MCF 10A (cell line): Measurements from ENCODE around the gene PCDH15. TPM values are rescaled to one million over a fixed set of nuclear protein-coding genes. Genes with fewer than 3 reads are reported as not detected.
"Not testable (repeated sequence)": the region's sequence is repeated elsewhere in the genome, so short reads cannot be mapped to it uniquely, and the experiment has no call there.

Experiments used
- BruUV-seq: library from RNA; stranded (reverse); fragments of 400-500 nt; replicated peaks from 2 replicates; lab custom pipeline; 2021; lab: Mats Ljungman, UMichigan
- CTCF ChIA-PET: fragments of 300-600 bp; sonication (Branson Sonifier 250); formaldehyde crosslinking; extraction: SDS; loops from one replicate; lab custom pipeline; 2021; ENCODE audit warnings: antibody characterized with exemption, inconsistent platforms; lab: Yijun Ruan, JAX
- POLR2A ChIA-PET: fragments of 300-600, 350-650 bp; sonication (Branson Sonifier 250); formaldehyde crosslinking; extraction: SDS; loops from one replicate; lab custom pipeline; 2020; ENCODE audit warnings: antibody characterized with exemption, inconsistent platforms; lab: Yijun Ruan, JAX
- DNase-seq: peaks from one replicate; pipeline ENCODE4 v3.0.0-alpha.2; 2018; ENCODE audit not compliant: unreplicated experiment
- H3K27ac Mint-ChIP-seq: one replicate; pipeline ENCODE4 v1.8.0; 2022; ENCODE audit warnings: mild to moderate bottlenecking, low read depth, mixed read lengths; ENCODE audit not compliant: unreplicated experiment
- H3K27me3 Mint-ChIP-seq: one replicate; pipeline ENCODE4 v1.8.0; 2022; ENCODE audit warnings: mixed read lengths; ENCODE audit not compliant: insufficient read depth, unreplicated experiment
- H3K36me3 Mint-ChIP-seq: one replicate; pipeline ENCODE4 v1.8.0; 2022; ENCODE audit warnings: mild to moderate bottlenecking, moderate library complexity, mixed read lengths; ENCODE audit not compliant: insufficient read depth, unreplicated experiment
- H3K4me1 Mint-ChIP-seq: one replicate; pipeline ENCODE4 v1.8.0; 2022; ENCODE audit warnings: mixed read lengths; ENCODE audit not compliant: insufficient read depth, unreplicated experiment
- H3K4me3 Mint-ChIP-seq: one replicate; pipeline ENCODE4 v1.8.0; 2022; ENCODE audit warnings: mild to moderate bottlenecking, moderate library complexity, mixed read lengths; ENCODE audit not compliant: unreplicated experiment
- H3K9me3 Mint-ChIP-seq: one replicate; pipeline ENCODE4 v1.8.0; 2022; ENCODE audit warnings: mixed read lengths; ENCODE audit not compliant: unreplicated experiment
- intact Hi-C: fragments of 100-400 bp; cut with micrococcal nuclease; formaldehyde crosslinking; loops from 2 replicates; pipeline ENCODE4 v1.14.1; 2022
- total RNA-seq: library from RNA; stranded (reverse); gene quantifications from 2 replicates; pipeline ENCODE4 v1.2.3, GENCODE V29; 2022
- TF ChIP-seq, protein P1 (sequence below): fragments of 200-600 bp; IDR thresholded peaks from one replicate; pipeline ENCODE4 v1.8.0; 2022; ENCODE audit warnings: antibody characterized with exemption, mild to moderate bottlenecking; ENCODE audit not compliant: unreplicated experiment

The PCDH15 gene
- total RNA-seq, 1 experiment from 2014 or later: not detected

GRCh38 chr10:54531296-54531695 is 269.7 kb downstream of the PCDH15 start:
- Mint-ChIP-seq H3K4me3 (no peak overlapping the region), H3K36me3 (no peaks in the 10 kb centered on the region), H3K4me1 (no peaks in the 10 kb centered on the region), H3K27me3 (peaks cover 13% of the 10 kb centered on the region), H3K27ac (no peak overlapping the region), H3K9me3 (no peaks in the 10 kb centered on the region)
- intact Hi-C loops: no loop called here
- CTCF ChIA-PET: no interaction called here
- DNase-seq: no peak
- POLR2A ChIA-PET: no interaction called here
- TF ChIP-seq, protein P1, sequence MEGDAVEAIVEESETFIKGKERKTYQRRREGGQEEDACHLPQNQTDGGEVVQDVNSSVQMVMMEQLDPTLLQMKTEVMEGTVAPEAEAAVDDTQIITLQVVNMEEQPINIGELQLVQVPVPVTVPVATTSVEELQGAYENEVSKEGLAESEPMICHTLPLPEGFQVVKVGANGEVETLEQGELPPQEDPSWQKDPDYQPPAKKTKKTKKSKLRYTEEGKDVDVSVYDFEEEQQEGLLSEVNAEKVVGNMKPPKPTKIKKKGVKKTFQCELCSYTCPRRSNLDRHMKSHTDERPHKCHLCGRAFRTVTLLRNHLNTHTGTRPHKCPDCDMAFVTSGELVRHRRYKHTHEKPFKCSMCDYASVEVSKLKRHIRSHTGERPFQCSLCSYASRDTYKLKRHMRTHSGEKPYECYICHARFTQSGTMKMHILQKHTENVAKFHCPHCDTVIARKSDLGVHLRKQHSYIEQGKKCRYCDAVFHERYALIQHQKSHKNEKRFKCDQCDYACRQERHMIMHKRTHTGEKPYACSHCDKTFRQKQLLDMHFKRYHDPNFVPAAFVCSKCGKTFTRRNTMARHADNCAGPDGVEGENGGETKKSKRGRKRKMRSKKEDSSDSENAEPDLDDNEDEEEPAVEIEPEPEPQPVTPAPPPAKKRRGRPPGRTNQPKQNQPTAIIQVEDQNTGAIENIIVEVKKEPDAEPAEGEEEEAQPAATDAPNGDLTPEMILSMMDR: no peak
- BruUV-seq: no TSS peak

DNA sequence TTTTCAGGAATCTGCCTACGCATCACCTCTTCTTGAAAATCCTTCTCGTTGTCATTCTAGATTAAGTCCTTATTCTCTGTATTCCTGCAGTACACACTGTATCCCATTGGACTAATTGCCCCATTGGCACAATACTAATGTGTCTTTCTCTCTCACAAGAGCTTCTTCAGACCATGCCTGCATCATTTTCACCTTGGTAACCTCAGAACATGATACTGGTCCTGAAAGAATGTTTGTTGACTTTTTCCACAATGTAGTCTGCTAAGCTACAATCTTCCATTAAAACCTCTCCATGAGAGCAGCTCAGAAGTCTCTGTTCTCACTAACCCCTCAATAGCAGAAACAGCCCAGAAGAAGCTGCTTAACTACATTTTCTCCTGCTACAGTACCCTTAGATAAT is 270.7 kb downstream of the PCDH15 start:
- no peak overlapping the region for H3K27ac Mint-ChIP-seq
- intact Hi-C loops: no loop called here
- no peaks in the 10 kb centered on the region for H3K9me3 Mint-ChIP-seq
- TF ChIP-seq, protein P1: no peak
- ChIA-PET POLR2A (no interaction called here), CTCF (interaction anchor here (0.6 kb wide), 1 partner anchor 29 kb away, joined by 3 read pairs; no protein-coding TSS in a partner anchor)
- no peaks in the 10 kb centered on the region for H3K4me1 Mint-ChIP-seq
- H3K4me3 Mint-ChIP-seq: no peak overlapping the region
- peaks cover 13% of the 10 kb centered on the region for H3K27me3 Mint-ChIP-seq
- no peak for DNase-seq
- H3K36me3 Mint-ChIP-seq: no peaks in the 10 kb centered on the region
- BruUV-seq: no TSS peak

- no peaks in the 10 kb centered on the region for H3K4me1 Mint-ChIP-seq
Measured at GRCh38 chr10:54525816-54526215, 275.2 kb downstream of the PCDH15 start.

GRCh38 chr10:54515244-54515643 is 285.8 kb downstream of the PCDH15 start:
- DNase-seq, H3K27ac Mint-ChIP-seq, H3K4me3 Mint-ChIP-seq, intact Hi-C loops, BruUV-seq, H3K27me3 Mint-ChIP-seq, H3K36me3 Mint-ChIP-seq, H3K4me1 Mint-ChIP-seq, CTCF ChIA-PET, H3K9me3 Mint-ChIP-seq, POLR2A ChIA-PET: not testable (repeated sequence)

More at GRCh38 chr10:54525816-54526215, 275.2 kb downstream of the PCDH15 start:
- H3K27ac Mint-ChIP-seq: no peak overlapping the region
- POLR2A ChIA-PET: no interaction called here
- no peaks in the 10 kb centered on the region for H3K36me3 Mint-ChIP-seq
- TF ChIP-seq, protein P1: no peak
- intact Hi-C loops: no loop called here
- H3K9me3 Mint-ChIP-seq: no peaks in the 10 kb centered on the region
- BruUV-seq: no TSS peak
- CTCF ChIA-PET: no interaction called here
- H3K4me3 Mint-ChIP-seq: no peak overlapping the region
- H3K27me3 Mint-ChIP-seq: peaks cover 36% of the 10 kb centered on the region
- no peak for DNase-seq

DNA sequence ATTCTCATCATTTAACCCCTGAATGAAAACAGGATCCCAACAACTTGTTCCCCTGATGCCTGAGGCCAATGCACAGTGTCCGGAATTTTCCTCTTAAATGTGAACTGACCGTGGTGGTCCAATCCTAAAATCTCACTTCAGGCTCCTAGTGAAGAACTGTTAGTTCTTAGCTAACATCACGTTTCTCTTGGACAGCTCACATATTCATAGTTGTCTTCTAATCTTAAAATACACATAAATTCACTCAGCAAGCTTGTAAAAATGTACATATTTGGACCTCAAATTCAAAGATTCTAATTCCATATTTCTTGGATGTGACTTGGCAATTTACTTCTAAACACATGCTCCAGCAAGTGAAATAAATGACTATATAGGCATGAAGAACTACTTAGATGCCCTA is 297.2 kb downstream of the PCDH15 start:
- H3K4me3 Mint-ChIP-seq: no peak overlapping the region
- TF ChIP-seq, protein P1: no peak
- no peaks in the 10 kb centered on the region for H3K9me3 Mint-ChIP-seq
- POLR2A ChIA-PET: no interaction called here
- H3K36me3 Mint-ChIP-seq: no peaks in the 10 kb centered on the region
- H3K27me3 Mint-ChIP-seq: no peaks in the 10 kb centered on the region
- H3K4me1 Mint-ChIP-seq: peaks cover 6% of the 10 kb centered on the region
- intact Hi-C loops: no loop called here
- CTCF ChIA-PET: interaction anchor here (0.6 kb wide), 1 partner anchor 15 kb away, joined by 3 read pairs; no protein-coding TSS in a partner anchor
- no TSS peak for BruUV-seq
- H3K27ac Mint-ChIP-seq: no peak overlapping the region
- no peak for DNase-seq
